ENCODE results near the gene CD207.

Gene CD207

GRCh38 chr2:70834881-70835280, 735 bp downstream of the CD207 start:
- TF ChIP-seq TAF1 (IDR thresholded peaks at IDR 0.05; ENCODE audit: borderline replicate concordance, insufficient read depth, low read length) (no peak), SIN3A (IDR thresholded peaks at IDR 0.05; ENCODE audit: borderline replicate concordance, insufficient read depth, low read length) (no peak), REST (IDR thresholded peaks at IDR 0.05; ENCODE audit: insufficient read depth in 1 of 2, low read depth in 2 of 2, low read length in 2 of 2) (no peak), POLR2AphosphoS5 (IDR thresholded peaks at IDR 0.05; ENCODE audit: low read depth, low read length) (no peak), FOXP2 (optimal IDR thresholded peaks at IDR 0.05; ENCODE audit: borderline replicate concordance, extremely low read depth, extremely low read length, insufficient read depth) (no peak)

- TF ChIP-seq REST (IDR thresholded peaks at IDR 0.05; ENCODE audit: insufficient read depth in 1 of 2, low read depth in 2 of 2, low read length in 2 of 2) (no peak), TAF1 (IDR thresholded peaks at IDR 0.05; ENCODE audit: borderline replicate concordance, insufficient read depth, low read length) (no peak), SIN3A (IDR thresholded peaks at IDR 0.05; ENCODE audit: borderline replicate concordance, insufficient read depth, low read length) (no peak), POLR2AphosphoS5 (IDR thresholded peaks at IDR 0.05; ENCODE audit: low read depth, low read length) (no peak), FOXP2 (optimal IDR thresholded peaks at IDR 0.05; ENCODE audit: borderline replicate concordance, extremely low read depth, extremely low read length, insufficient read depth) (no peak)
Observed at GRCh38 chr2:70834106-70834505, 1.5 kb downstream of the CD207 start.

DNA sequence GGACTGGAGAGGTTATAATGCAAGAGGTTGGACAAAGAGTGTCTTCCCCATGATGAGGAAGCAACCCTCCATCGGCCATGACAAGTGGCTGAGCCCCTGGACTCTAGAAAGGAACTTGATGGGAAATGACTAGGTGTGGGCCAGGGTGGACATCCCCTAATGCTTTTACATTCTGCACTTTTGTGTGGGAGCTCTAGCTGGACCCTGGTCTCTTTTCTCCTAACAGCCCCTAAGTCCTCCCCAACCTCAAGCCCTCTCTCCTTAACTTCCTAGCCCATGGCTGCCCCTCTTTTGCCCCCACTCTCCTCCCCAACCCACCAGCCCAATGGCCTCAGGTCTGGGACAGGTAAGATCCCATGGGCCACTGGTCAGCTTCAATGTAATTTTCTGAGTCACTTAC, 2.4 kb downstream of the CD207 start:
- TF ChIP-seq TAF1 (IDR thresholded peaks at IDR 0.05; ENCODE audit: borderline replicate concordance, insufficient read depth, low read length) = no peak
- TF ChIP-seq REST (IDR thresholded peaks at IDR 0.05; ENCODE audit: insufficient read depth in 1 of 2, low read depth in 2 of 2, low read length in 2 of 2) = no peak
- TF ChIP-seq POLR2AphosphoS5 (IDR thresholded peaks at IDR 0.05; ENCODE audit: low read depth, low read length) = no peak
- no peak for TF ChIP-seq FOXP2 (optimal IDR thresholded peaks at IDR 0.05; ENCODE audit: borderline replicate concordance, extremely low read depth, extremely low read length, insufficient read depth)
- TF ChIP-seq SIN3A (IDR thresholded peaks at IDR 0.05; ENCODE audit: borderline replicate concordance, insufficient read depth, low read length) = no peak

- TF ChIP-seq FOXP2 (optimal IDR thresholded peaks at IDR 0.05; ENCODE audit: borderline replicate concordance, extremely low read depth, extremely low read length, insufficient read depth) (no peak), POLR2AphosphoS5 (IDR thresholded peaks at IDR 0.05; ENCODE audit: low read depth, low read length) (no peak), TAF1 (IDR thresholded peaks at IDR 0.05; ENCODE audit: borderline replicate concordance, insufficient read depth, low read length) (no peak), SIN3A (IDR thresholded peaks at IDR 0.05; ENCODE audit: borderline replicate concordance, insufficient read depth, low read length) (no peak), REST (IDR thresholded peaks at IDR 0.05; ENCODE audit: insufficient read depth in 1 of 2, low read depth in 2 of 2, low read length in 2 of 2) (no peak)
Observed at GRCh38 chr2:70832386-70832785, 3.2 kb downstream of the CD207 start.

DNA sequence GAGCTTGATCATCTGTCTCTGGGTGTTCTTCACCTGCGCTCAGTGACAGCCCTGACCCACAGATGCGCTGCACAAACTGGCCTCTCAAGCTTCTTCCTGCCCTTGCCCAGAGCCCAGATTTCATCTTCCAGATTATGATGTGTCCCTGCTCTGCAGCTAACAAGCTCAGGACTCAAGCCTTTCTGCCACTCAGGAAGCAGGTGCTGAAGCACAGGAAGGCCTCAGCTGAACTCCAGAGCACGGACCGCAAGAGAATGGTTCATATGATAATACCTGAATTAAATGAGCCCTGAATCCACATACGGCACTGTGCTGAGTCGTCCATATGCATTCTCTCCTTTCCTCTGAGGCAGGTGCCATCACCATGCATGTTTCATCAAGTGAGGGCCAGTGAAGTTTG, 3.8 kb downstream of the CD207 start:
- TF ChIP-seq POLR2AphosphoS5 (IDR thresholded peaks at IDR 0.05; ENCODE audit: low read depth, low read length) = no peak
- no peak for TF ChIP-seq TAF1 (IDR thresholded peaks at IDR 0.05; ENCODE audit: borderline replicate concordance, insufficient read depth, low read length)
- TF ChIP-seq REST (IDR thresholded peaks at IDR 0.05; ENCODE audit: insufficient read depth in 1 of 2, low read depth in 2 of 2, low read length in 2 of 2) = no peak
- no peak for TF ChIP-seq SIN3A (IDR thresholded peaks at IDR 0.05; ENCODE audit: borderline replicate concordance, insufficient read depth, low read length)
- TF ChIP-seq FOXP2 (optimal IDR thresholded peaks at IDR 0.05; ENCODE audit: borderline replicate concordance, extremely low read depth, extremely low read length, insufficient read depth) = no peak
